CD4-positive, alpha-beta T cell treated with Interleukin-4 for 1 hour (primary cell): ENCODE results near the gene RNF43.
"Not testable (repeated sequence)": the region's sequence is repeated elsewhere in the genome, so short reads cannot be mapped to it uniquely, and the experiment has no call there.

Source experiments
- DNase-seq, 2 donors: peaks; one replicate each; pipeline ENCODE4 v3.0.0-alpha.2; 2020 to 2022

Gene RNF43

GRCh38 chr17:58403311-58403710 lies 14.0 kb downstream of the RNF43 start:
- DNase-seq, result no peak

GRCh38 chr17:58402679-58403078 lies 14.7 kb downstream of the RNF43 start:
- no peak for DNase-seq

- DNase-seq, result no peak
Observed at GRCh38 chr17:58402047-58402446, 15.3 kb downstream of the RNF43 start.

- no peak for DNase-seq
Observed at GRCh38 chr17:58401287-58401686, 16.0 kb downstream of the RNF43 start.

GRCh38 chr17:58400826-58401225 lies 16.5 kb downstream of the RNF43 start:
- DNase-seq, result no peak

GRCh38 chr17:58399974-58400373 lies 17.4 kb downstream of the RNF43 start:
- DNase-seq, result no peak

GRCh38 chr17:58398574-58399266 lies 18.6 kb downstream of the RNF43 start:
- no peak for DNase-seq

- DNase-seq, result not testable (repeated sequence)
Observed at GRCh38 chr17:58397421-58397820, 19.9 kb downstream of the RNF43 start.

GRCh38 chr17:58396173-58396572 lies 21.2 kb downstream of the RNF43 start:
- DNase-seq, result no peak

- no peak for DNase-seq
Observed at GRCh38 chr17:58394534-58395223, 22.7 kb downstream of the RNF43 start.

GRCh38 chr17:58391302-58391984 lies 25.9 kb downstream of the RNF43 start:
- DNase-seq, result no peak

GRCh38 chr17:58390884-58391283 lies 26.4 kb downstream of the RNF43 start:
- no peak for DNase-seq

- no peak for DNase-seq
Observed at GRCh38 chr17:58388302-58389190, 28.8 kb downstream of the RNF43 start.

GRCh38 chr17:58387834-58388233 lies 29.5 kb downstream of the RNF43 start:
- DNase-seq, result no peak

GRCh38 chr17:58386708-58387107 lies 30.6 kb downstream of the RNF43 start:
- DNase-seq, result no peak

GRCh38 chr17:58385359-58385899 lies 31.9 kb downstream of the RNF43 start:
- DNase-seq, result no peak

- DNase-seq, result no peak
Observed at GRCh38 chr17:58384897-58385296, 32.4 kb downstream of the RNF43 start.

GRCh38 chr17:58383892-58384462 lies 33.4 kb downstream of the RNF43 start:
- no peak for DNase-seq

- no peak for DNase-seq
Observed at GRCh38 chr17:58382872-58383242, 34.5 kb downstream of the RNF43 start.

- peak in 1 of 2 donors; percentile 14 for DNase-seq
Observed at GRCh38 chr17:58382108-58382871, 35.0 kb downstream of the RNF43 start.
